Keratinocyte (primary cell): ENCODE results near the gene MAST2.

Experiments used
- EZH2 ChIP-seq: IDR thresholded peaks from one replicate; pipeline ENCODE4 v1.6.1; 2012; ENCODE audit warnings: inconsistent platforms, mild to moderate bottlenecking, low read length, moderate library complexity
- TF ChIP-seq, protein P1 (sequence below), 3 experiments: IDR thresholded peaks in 1 of 3; conservative IDR thresholded peaks in 1 of 3; optimal IDR thresholded peaks in 1 of 3; 2 replicates in 2 of 3; 3 replicates in 1 of 3; pipeline versions ENCODE3 to v1.5.1; 2011; ENCODE audit warnings: low read length in 3 of 3, mild to moderate bottlenecking in 3 of 3, moderate library complexity in 2 of 3, control low read depth in 1 of 3, inconsistent platforms in 1 of 3; ENCODE audit not compliant: insufficient read depth in 2 of 3; ENCODE audit errors: extremely low read depth in 1 of 3

- TF ChIP-seq, protein P1, sequence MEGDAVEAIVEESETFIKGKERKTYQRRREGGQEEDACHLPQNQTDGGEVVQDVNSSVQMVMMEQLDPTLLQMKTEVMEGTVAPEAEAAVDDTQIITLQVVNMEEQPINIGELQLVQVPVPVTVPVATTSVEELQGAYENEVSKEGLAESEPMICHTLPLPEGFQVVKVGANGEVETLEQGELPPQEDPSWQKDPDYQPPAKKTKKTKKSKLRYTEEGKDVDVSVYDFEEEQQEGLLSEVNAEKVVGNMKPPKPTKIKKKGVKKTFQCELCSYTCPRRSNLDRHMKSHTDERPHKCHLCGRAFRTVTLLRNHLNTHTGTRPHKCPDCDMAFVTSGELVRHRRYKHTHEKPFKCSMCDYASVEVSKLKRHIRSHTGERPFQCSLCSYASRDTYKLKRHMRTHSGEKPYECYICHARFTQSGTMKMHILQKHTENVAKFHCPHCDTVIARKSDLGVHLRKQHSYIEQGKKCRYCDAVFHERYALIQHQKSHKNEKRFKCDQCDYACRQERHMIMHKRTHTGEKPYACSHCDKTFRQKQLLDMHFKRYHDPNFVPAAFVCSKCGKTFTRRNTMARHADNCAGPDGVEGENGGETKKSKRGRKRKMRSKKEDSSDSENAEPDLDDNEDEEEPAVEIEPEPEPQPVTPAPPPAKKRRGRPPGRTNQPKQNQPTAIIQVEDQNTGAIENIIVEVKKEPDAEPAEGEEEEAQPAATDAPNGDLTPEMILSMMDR (optimal IDR thresholded peaks at IDR 0.05 in 1 of 3, IDR thresholded peaks at IDR 0.05 in 1 of 3, conservative IDR thresholded peaks at IDR 0.05 in 1 of 3; ENCODE audit: extremely low read depth in 1 of 3, insufficient read depth in 2 of 3, low read length in 3 of 3): no peak
- TF ChIP-seq EZH2: no peak
Observed at GRCh38 chr1:45886229-45886628, 82.8 kb downstream of the MAST2 start.
